Liver (tissue), 3 donors: ENCODE data around the gene TEAD2.

Experiments
- CTCF ChIP-seq: fragments of 150-350 bp; IDR thresholded peaks from 2 replicates; pipeline ENCODE4 v1.5.1; 2017; ENCODE audit warnings: improper control_type of control experiment, low read depth, low read length; ENCODE audit not compliant: missing input control
- EGR1 ChIP-seq, 2 donors: IDR thresholded peaks; 2 replicates each; pipeline ENCODE4 v1.6.1; 2016 to 2018; ENCODE audit warnings: antibody characterized with exemption in 2 of 2, low read depth in 2 of 2
- HNF4G ChIP-seq: IDR thresholded peaks from 2 replicates; pipeline ENCODE4 v1.6.1; 2016; ENCODE audit warnings: antibody characterized with exemption
- JUND ChIP-seq, 2 donors: IDR thresholded peaks; 2 replicates each; pipeline ENCODE4 v1.6.1; 2016; ENCODE audit warnings: antibody characterized with exemption in 2 of 2
- MAX ChIP-seq: IDR thresholded peaks from 2 replicates; pipeline ENCODE4 v1.6.1; 2016; ENCODE audit warnings: antibody characterized with exemption
- NR2F2 ChIP-seq: IDR thresholded peaks from 2 replicates; pipeline ENCODE4 v1.6.1; 2016; ENCODE audit warnings: antibody characterized with exemption
- RAD21 ChIP-seq, 2 donors: IDR thresholded peaks; 2 replicates each; pipeline ENCODE4 v1.6.1; 2016; ENCODE audit warnings: antibody characterized with exemption in 2 of 2, mild to moderate bottlenecking in 2 of 2
- REST ChIP-seq: IDR thresholded peaks from 2 replicates; pipeline ENCODE4 v1.6.1; 2016; ENCODE audit warnings: antibody characterized with exemption, mild to moderate bottlenecking
- SP1 ChIP-seq: IDR thresholded peaks from 2 replicates; pipeline ENCODE4 v1.6.1; 2018; ENCODE audit warnings: antibody characterized with exemption, mild to moderate bottlenecking
- TAF1 ChIP-seq: conservative IDR thresholded peaks from 2 replicates; pipeline ENCODE4 v1.6.1; 2016; ENCODE audit warnings: antibody characterized with exemption, mild to moderate bottlenecking
- ZBTB33 ChIP-seq: IDR thresholded peaks from 2 replicates; pipeline ENCODE4 v1.6.1; 2016; ENCODE audit warnings: antibody characterized with exemption
- donor health status: healthy.
- donor health status: healthy.

DNA sequence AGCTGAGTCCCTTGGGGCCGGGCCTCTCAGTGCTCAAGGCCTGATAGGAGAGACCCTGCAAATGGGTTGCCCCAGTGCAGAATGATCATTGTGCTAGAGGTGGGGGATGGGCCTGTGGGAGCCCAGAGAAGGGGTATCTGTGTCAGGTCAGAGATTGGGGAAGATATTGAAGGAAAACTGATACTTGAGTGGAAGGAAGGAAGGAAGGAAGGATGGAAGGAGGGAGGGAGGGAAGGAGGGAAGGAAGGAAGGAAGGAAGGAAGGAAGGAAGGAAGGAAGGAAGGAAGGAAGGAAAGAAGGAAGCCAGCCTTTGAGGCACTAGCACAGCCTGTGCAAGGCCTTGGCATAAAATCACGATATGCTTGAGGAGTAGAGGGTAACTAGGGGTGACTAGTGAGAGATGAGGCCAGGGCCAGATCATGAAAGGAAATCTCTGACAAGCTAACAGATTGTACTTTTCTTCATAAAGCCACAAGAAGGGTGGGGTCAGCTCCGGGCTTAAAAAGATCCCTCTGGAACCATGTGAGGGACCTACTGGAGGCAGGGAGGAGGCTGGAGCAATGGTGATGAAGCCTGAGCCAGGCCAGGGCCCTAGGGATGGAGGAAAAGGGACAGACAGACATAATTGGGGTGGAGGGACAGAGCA, 49.6 kb upstream of the TEAD2 start:
- TF ChIP-seq CTCF (no peak), TAF1 (no peak), EGR1 (IDR thresholded peaks at IDR 0.05; ENCODE audit: low read depth in 2 of 2) (no peak), REST (no peak), NR2F2 (no peak), RAD21 (IDR thresholded peaks at IDR 0.05) (no peak), MAX (no peak), JUND (IDR thresholded peaks at IDR 0.05) (no peak), HNF4G (no peak), SP1 (no peak), ZBTB33 (no peak)
